KOPT-K1 (cell line): ENCODE data around the gene MTF1.
"Not testable (repeated sequence)": the region's sequence is repeated elsewhere in the genome, so short reads cannot be mapped to it uniquely, and the experiment has no call there.

Experiments used
- H3K27ac ChIP-seq: fragments of 200-600 bp; sonication (generic); 2 replicates; pipeline ENCODE4 v1.5.1; 2016; ENCODE audit warnings: antibody characterized with exemption, mild to moderate bottlenecking, low read depth, low read length; ENCODE audit not compliant: poor library complexity, severe bottlenecking
- H3K36me3 ChIP-seq: fragments of 200-600 bp; sonication (generic); 2 replicates; pipeline ENCODE4 v1.5.1; 2017; ENCODE audit warnings: antibody characterized with exemption, mild to moderate bottlenecking, low read length, moderate library complexity; ENCODE audit not compliant: insufficient read depth
- H3K9me3 ChIP-seq: fragments of 200-600 bp; sonication (generic); 2 replicates; pipeline ENCODE4 v1.5.1; 2017; ENCODE audit warnings: antibody characterized with exemption, low read length, mild to moderate bottlenecking; ENCODE audit not compliant: insufficient read depth, poor library complexity, severe bottlenecking

The MTF1 gene

DNA sequence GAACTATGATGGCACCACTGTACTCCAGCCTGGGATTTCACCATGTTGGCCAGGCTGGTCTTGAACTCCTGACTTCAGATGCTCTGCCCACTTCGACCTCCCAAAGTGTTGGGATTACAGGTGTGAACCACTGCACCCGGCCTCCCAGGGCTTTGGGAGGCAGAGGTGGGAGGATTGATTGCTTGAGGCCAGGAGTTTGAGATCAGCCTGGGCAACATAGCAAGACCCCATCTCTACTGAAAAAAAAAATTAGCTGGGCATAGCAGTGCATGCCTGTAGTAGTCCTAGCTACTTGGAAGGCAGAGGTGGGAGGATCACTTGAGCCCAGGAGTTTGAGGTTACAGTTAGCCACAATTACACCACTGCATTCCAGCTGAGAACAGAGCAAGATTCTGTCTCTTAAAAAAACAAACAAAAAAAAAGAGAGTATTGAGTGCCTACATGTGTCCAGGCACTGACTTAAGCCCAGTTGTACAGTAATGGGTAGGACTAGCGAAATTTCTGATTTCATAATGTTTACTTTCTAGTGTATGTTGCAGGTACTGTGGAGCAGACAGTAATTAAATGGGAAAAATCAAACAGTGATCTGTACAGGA lies 61.5 kb downstream of the MTF1 start:
- Histone ChIP-seq H3K36me3 (peaks cover 63% of the 10 kb centered on the region), H3K27ac (no peak overlapping the region), H3K9me3 (no peaks in the 10 kb centered on the region)

DNA sequence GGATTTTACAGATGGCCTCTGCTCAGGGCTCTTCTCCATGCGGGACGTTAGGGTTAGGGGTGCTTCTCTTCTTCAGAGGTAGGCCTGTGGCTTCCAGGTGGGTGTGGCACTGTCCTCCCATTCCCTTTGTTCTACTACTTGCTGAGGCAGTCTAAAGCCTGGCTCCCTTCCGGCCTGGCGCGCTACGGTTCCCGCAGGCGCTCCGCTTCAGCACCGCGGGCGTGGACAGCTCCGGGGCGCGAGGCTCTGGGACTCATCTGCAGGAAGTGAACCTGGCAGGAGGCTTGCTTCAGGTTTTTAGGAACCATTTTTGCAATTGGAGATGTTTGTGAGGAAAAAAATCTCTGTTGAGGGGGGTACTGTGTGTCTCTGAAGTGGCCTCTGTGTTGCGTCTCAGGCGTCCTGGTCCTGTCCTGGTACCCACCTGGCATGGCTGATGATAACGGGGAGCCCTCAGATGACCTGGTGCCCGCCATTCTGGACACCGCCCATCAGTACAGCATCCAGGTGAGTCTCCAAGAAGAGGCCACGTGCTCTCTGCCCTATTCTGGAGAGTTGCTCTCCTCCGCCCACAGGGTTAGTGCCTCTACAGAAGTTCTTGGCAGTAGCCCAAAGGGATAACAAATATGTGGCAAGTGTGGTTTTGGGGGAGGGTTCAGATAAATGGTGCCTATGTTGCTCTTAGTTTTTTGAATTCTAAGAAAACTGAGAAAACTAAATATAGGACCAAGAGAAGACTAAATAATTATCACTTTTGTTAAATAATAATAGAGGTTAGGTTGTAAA lies 63.9 kb downstream of the MTF1 start:
- H3K27ac ChIP-seq: no peak overlapping the region

DNA sequence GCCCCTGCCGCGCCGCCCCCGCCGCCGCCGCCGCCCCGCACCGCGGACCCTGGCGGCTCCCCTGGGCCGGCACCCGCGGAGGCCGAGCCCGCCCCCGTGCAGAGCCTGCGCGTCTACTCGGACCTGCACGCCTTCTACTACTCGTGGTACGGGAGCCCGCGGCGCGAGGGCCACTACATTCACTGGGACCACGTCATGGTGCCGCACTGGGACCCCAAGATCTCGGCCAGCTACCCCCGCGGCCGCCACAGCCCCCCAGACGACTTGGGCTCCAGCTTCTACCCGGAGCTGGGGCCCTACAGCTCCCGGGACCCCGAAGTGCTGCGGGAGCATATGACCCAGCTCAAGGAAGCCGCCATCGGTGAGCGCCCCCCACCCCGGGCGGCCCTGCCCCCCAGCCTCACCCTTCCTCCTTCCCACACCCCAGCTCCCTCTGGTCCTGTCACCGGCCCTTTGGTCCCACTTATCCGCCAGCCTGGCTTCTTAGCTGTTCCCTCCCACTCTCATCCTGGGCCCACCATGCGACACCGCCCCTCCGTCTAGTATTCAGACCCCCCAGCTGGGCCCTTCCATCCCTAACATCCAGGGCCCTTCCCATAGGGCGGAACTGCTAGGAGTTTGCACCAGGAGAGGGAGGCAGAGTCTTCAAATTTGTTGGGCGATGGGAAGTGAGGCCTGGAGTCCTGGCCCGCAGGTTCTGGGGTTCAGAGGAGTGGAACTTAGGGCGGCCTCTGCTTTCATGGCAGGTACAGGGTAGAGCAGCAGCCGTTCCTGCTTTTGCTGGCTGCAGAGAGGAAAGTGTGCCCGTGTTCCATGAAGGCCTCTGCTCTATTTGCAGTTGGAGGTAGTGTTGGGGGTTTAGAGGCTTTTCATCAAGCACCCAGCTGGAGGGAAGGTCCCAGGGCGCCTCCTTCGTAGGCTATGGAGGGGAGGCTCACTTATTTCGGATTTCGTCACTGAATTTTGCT lies 64.7 kb downstream of the MTF1 start:
- peaks cover 33% of the 10 kb centered on the region for H3K36me3 ChIP-seq
- H3K9me3 ChIP-seq: no peaks in the 10 kb centered on the region
- peak overlapping the region; percentile 56 for H3K27ac ChIP-seq

More for the DNA sequence above, 63.9 kb downstream of the MTF1 start:
- peaks cover 42% of the 10 kb centered on the region for H3K36me3 ChIP-seq
- H3K9me3 ChIP-seq: no peaks in the 10 kb centered on the region

DNA sequence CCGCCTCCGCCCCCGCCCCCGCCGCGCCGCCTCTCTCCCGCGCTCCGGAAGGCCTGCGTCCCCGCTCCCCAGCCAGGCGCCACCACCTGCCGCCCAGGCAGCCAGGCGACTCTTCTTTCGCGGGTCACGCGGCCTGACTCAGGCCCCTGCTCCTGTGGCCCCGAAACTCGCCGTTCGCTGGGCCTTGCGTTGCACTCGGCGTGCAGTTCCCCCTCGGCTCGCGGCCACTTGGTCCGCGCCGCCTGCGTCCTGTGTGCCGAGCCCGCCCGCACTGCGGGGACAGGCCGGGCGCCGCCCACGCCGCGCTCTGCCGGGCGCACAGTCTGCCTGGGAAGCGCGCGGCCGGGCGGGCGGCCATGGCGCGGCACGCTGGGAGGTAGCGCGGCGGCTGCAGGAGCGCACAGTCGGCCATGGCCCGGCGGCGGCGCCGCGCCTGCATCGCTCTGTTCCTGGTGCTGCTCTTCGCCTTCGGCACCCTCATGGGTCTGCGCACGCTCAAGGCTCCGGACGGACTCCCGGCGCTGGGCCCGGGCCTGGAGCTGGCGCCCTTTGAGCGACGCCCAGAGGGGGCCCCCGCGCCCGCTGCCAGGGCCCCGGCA lies 65.5 kb downstream of the MTF1 start, which contains the start of gene MANEAL:
Gene MANEAL, plus strand, starts transcription at position 75 of the 599 bp plus-strand sequence. Its CDS starts 336 bp downstream, at position 411.
- Histone ChIP-seq H3K9me3 (no peaks in the 10 kb centered on the region), H3K36me3 (peaks cover 25% of the 10 kb centered on the region; the same call in 1 of the 2 replicates), H3K27ac (peak within 1 kb of the TSS; percentile 56)

DNA sequence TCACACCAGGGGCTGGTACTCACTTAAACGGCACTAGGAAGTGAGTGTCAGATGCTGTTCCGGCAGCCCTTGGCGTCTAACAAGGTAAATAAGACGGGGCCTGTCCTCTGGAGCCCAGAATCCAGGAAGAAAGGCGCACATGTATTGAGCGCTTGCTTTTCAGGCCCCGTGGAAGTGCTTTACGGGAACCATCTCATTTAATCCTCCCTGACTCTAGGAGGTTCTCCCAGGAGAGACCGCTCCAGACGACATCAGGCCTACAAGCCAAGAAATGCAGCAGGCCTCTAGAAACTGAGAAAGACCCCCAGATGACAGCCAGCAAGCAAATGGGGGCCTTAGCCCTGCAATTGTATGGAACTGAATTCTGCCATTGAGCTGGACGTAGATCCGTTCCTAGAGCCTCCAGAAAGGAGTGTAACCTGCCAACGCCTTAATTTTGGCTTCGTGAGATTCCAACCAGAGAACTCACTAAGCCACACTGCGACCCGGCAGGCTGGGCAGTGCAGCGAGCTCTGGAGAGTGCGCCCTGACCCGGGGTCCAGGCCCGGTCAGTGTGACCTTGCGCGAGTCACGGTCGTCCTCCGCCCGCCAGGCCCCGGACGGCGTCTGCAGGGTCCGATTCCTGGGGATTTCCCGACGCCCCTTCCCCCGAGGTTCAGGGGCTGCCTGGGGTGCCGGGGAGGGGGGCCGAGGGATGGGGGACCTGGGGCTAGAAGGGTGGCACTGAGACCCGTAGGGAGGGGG lies 66.3 kb downstream of the MTF1 start:
- Histone ChIP-seq H3K27ac (no peak overlapping the region), H3K9me3 (no peaks in the 10 kb centered on the region), H3K36me3 (peaks cover 18% of the 10 kb centered on the region; the same call in 1 of the 2 replicates)

DNA sequence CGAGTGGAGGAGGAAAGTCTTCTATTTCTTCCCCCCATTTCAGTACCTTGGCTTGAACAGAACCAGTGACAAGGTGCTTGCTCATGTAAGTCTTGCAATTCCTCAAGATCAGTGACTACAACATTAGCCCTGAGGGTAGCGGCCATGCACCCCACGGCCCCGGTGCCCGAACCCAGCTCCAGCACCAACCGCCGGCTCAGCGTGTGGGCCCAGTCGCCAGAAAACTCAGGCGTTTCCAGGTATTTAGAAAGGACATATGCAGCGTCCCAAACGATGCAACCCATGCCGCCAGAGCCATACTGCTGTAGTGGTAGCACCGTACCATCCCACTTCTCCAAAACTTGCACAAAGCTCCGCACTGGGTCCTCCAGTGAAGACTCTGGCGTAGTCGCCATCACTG lies 76.9 kb downstream of the MTF1 start:
- Histone ChIP-seq H3K27ac (no peak overlapping the region), H3K36me3 (no peaks in the 10 kb centered on the region), H3K9me3 (no peaks in the 10 kb centered on the region)

DNA sequence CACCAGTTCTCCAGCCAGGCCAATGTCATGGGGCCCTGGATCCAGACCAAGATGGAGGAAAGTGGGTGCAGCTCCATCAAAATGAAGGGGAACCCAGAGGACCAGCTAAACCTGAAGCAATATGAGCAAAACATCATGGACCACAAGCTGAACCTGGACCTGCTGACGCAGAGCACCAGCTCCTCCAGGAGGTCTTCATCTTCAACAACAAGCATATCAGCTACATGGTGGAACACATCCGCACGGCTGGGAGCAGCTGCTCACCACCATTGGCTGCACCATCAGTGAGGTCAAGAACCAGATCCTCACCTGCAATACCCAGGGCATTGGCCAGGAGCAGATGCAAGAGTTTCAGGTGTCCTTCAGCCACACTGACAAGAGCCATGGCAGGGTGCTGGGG lies 80.7 kb downstream of the MTF1 start:
- H3K36me3 ChIP-seq: no peaks in the 10 kb centered on the region
- no peaks in the 10 kb centered on the region for H3K9me3 ChIP-seq
- H3K27ac ChIP-seq: no peak overlapping the region

DNA sequence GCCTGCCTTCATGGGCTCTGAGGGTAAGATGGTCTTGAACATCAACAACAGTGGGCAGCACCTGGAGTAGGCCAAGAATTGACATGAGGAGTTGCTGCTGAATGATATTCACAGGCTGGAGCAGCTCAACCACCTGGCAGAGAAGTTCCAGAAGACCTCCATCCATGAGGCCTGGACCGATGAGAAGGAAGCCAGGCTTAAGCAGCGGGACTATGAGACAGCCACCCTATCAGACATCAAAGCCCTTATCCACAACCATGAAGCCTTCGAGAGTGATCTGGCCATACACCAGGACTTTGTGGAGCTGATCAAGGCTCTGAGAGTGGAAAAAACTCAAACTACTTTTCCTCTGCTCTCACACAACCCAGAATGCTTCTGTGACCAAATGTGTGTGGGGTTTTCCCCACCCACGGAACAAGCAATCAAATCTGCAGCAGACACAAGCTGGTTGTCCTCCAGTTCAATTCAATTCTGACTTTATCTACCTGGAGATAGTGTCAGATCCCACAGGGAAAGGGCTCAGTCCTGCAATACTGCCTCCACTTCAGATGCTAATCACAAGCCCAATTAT lies 82.4 kb downstream of the MTF1 start:
- Histone ChIP-seq H3K9me3 (no peaks in the 10 kb centered on the region), H3K36me3 (no peaks in the 10 kb centered on the region), H3K27ac (no peak overlapping the region)

DNA sequence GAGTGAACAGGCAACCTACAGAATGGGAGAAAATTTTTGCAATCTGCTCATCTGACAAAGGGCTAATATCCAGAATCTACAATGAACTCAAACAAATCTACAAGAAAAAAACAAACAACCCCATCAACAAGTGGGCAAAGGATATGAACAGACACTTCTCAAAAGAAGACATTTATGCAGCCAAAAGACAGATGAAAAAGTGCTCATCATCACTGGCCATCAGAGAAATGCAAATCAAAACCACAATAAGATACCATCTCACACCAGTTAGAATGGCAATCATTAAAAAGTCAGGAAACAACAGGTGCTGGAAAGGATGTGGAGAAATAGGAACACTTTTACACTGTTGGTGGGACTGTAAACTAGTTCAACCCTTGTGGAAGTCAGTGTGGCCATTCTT lies 88.0 kb downstream of the MTF1 start:
- H3K9me3 ChIP-seq, H3K27ac ChIP-seq, H3K36me3 ChIP-seq: not testable (repeated sequence)

DNA sequence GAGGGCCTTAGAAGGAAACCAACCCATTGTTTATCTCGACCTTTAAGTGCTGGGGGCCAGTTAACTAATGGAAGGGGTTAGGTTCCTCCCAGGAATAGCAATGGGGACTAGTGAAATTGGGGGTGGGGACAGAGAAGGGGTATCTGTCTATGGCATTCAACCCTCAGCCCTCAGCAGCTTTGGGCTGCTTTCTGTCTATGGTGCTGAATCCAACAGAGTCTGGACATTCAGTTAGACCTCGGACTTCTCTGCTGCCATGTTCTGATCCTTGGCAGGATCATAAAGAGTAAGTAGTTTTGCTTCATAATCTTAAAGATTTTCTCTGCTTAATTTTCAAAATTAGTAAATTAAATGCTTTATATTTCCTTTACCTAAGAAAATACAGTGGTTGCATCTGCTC lies 91.9 kb downstream of the MTF1 start:
- Histone ChIP-seq H3K9me3 (no peaks in the 10 kb centered on the region), H3K27ac (no peak overlapping the region), H3K36me3 (no peaks in the 10 kb centered on the region)

DNA sequence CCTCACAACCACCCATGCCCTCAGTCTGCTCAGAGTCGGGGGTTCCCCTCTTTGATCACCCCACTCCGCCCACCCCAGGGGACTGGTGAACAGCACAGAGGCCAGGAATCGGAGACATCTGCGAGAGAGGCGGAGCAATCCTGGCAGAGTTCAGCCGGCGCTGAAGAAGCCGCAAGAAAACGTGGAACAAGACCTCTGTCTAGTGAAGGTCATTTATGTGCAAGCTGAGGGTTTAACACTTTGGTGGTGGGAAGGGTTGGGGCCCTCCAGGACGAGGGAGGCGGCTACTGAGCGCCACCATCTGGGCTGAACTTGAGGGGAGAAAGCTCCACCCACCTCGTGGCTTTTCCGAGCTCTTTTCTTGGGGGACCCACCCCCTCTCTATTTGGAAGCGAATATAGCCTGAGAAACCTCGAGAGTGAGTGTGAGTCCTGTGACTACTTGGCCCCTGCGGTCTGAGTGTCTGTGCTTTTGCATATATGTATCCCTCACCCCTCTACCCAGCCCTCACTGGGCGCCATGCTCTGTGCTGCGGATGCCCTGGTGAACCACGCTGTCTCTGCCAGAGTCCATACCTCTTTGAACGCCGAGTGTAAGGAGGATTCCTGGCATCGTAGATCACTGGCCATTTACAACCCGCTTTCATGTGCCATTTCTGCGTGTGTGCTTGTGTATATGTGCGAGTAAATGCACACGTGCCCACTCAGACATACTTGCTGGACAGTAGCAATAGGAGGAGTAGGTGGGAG lies 93.3 kb downstream of the MTF1 start:
- Histone ChIP-seq H3K27ac (no peak overlapping the region), H3K9me3 (no peaks in the 10 kb centered on the region), H3K36me3 (no peaks in the 10 kb centered on the region)

DNA sequence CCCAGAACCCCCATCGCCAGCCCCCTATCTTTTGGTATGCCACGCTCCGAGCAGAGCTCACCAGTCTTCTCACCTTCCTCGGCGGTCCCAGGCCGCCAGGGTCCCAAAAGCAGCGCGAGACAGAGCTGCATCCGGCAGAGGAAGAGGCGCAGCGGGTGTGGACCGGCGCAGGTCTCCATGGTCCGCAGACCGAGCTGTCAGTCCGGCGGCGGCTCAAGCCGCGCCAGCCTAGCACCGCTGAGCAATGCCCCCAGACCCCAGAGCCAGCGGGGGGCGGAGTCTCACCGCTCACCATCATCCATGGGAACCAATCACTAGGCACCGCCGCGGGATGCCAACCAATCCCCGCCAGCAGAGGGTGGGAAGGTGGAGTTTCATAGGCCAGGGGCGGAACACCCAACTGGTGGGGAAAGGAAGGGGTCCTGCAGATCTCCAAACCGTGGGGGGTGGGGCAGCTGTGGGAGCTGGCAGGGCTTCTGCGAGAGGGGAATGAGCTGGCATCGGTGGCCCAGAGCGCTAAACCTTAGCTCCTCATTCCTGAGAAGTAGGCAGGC lies 94.4 kb downstream of the MTF1 start, which contains the start of gene EPHA10:
Gene EPHA10, minus strand, starts transcription at position 233 of the 554 bp plus-strand sequence. Its CDS starts 54 bp downstream, at position 179.
- Histone ChIP-seq H3K9me3 (no peaks in the 10 kb centered on the region), H3K27ac (no peak within 1 kb of the TSS)

DNA sequence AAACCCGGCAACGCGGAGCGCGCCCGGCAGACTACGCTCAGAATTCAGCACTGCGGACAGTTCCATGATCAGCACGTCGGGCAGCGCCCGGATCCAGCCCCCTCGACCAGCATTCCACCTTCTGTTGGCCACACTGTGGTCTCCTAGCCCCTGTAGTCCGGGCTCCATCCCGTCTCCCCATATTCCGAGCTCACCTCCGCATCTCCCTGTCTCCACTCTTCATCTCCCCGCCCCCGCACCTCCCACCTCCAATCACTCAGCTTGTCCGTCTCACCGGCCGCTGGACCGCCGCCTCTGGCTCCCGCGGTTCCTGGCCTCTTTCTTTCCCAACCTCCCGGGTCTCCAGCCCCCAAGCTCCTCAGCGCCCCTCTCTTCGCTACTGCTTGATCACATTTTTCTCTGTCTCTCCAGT lies 95.0 kb downstream of the MTF1 start:
- Histone ChIP-seq H3K27ac (no peak overlapping the region), H3K36me3 (no peaks in the 10 kb centered on the region)

More for the DNA sequence above, 94.4 kb downstream of the MTF1 start, which contains the start of gene EPHA10:
- H3K36me3 ChIP-seq: no peaks in the 10 kb centered on the region

More for the DNA sequence above, 95.0 kb downstream of the MTF1 start:
- H3K9me3 ChIP-seq: no peaks in the 10 kb centered on the region
